B cell (primary cell): ENCODE measurements around the gene PPP2R5C. TPM values are rescaled to one million over a fixed set of nuclear protein-coding genes. Genes with fewer than 3 reads are reported as not detected.

Source experiments
- ATAC-seq: fragments of 200-7000 bp; cut with Tn5 transposase; one replicate; pipeline ENCODE4 v1.10.0; 2021; ENCODE audit warnings: low read depth, mild to moderate bottlenecking, moderate number of reproducible peaks, moderate library complexity
- CTCF ChIA-PET: fragments of 350-600 bp; sonication (Branson Sonifier 250); formaldehyde crosslinking; loops from one replicate; lab custom pipeline; 2021; ENCODE audit warnings: antibody characterized with exemption, inconsistent platforms; lab: Charles Lee
- POLR2A ChIA-PET: fragments of 350-600 bp; sonication (Branson Sonifier 250); formaldehyde crosslinking; loops from one replicate; lab custom pipeline; 2021; ENCODE audit warnings: antibody characterized with exemption; lab: Charles Lee
- DNase-seq: peaks from one replicate; pipeline ENCODE4 v3.0.0; 2013
- H2AFZ ChIP-seq: 2 replicates; pipeline ENCODE4 v1.6.1; 2012; ENCODE audit warnings: mild to moderate bottlenecking, low read depth, low read length; ENCODE audit not compliant: insufficient read depth, poor library complexity, severe bottlenecking
- H3K27ac ChIP-seq, 2 donors: 1 replicate in 1 of 2; 2 replicates in 1 of 2; pipeline ENCODE4 v1.5.1; 2012 to 2013; ENCODE audit warnings: low read length in 2 of 2, mild to moderate bottlenecking in 2 of 2, moderate library complexity in 1 of 2
- H3K27me3 ChIP-seq, 4 experiments: fragments of 200-600 bp in 1 of 4; sonication (generic) in 1 of 4; replicated peaks in 1 of 4; 1 replicate in 2 of 4; 2 replicates in 2 of 4; pipeline versions ENCODE4 v1.6.1 to v1.7.0; 2013 to 2016; ENCODE audit warnings: low read length in 3 of 4, mild to moderate bottlenecking in 2 of 4, mixed read lengths in 1 of 4, moderate library complexity in 1 of 4; ENCODE audit not compliant: insufficient read depth in 4 of 4, control insufficient read depth in 3 of 4; ENCODE audit errors: control extremely low read depth in 1 of 4
- H3K36me3 ChIP-seq, 2 experiments: replicated peaks in 1 of 2; 1 replicate in 1 of 2; 2 replicates in 1 of 2; pipeline versions ENCODE4 v1.6.1 to v1.7.1; 2013; ENCODE audit warnings: low read length in 1 of 2; ENCODE audit not compliant: insufficient read depth in 2 of 2, control insufficient read depth in 1 of 2; ENCODE audit errors: control extremely low read depth in 1 of 2, extremely low read depth in 1 of 2
- H3K4me1 ChIP-seq, 2 donors: fragments of 200-600 bp in 1 of 2; sonication (generic) in 1 of 2; 1 replicate in 1 of 2; 2 replicates in 1 of 2; pipeline versions ENCODE4 v1.5.1 to v1.6.1; 2013 to 2017; ENCODE audit warnings: low read length in 2 of 2; ENCODE audit not compliant: control insufficient read depth in 2 of 2, insufficient read depth in 2 of 2
- H3K4me2 ChIP-seq: replicated peaks from 2 replicates; pipeline ENCODE3; 2012; ENCODE audit warnings: mild to moderate bottlenecking, low read depth, low read length; ENCODE audit not compliant: poor library complexity, severe bottlenecking
- H3K4me3 ChIP-seq, 5 experiments: fragments of 200-600 bp in 1 of 5; sonication (generic) in 1 of 5; 1 replicate in 3 of 5; 2 replicates in 2 of 5; pipeline versions ENCODE4 v1.5.1 to v1.7.0; 2011 to 2016; ENCODE audit warnings: low read length in 4 of 5, mild to moderate bottlenecking in 4 of 5, low read depth in 2 of 5, control low read depth in 1 of 5, moderate library complexity in 1 of 5; ENCODE audit not compliant: insufficient read depth in 1 of 5; ENCODE audit errors: control extremely low read depth in 1 of 5, extremely low read depth in 1 of 5
- H3K79me2 ChIP-seq: fragments of 200-600 bp; sonication (generic); one replicate; pipeline ENCODE4 v1.6.0; 2016; ENCODE audit warnings: low read length; ENCODE audit not compliant: control insufficient read depth, insufficient read depth
- H3K9ac ChIP-seq: fragments of 200-600 bp; sonication (generic); 2 replicates; pipeline ENCODE4 v1.6.1; 2017; ENCODE audit warnings: mild to moderate bottlenecking, low read length, moderate library complexity
- H3K9me3 ChIP-seq, 3 donors: one replicate each; pipeline versions ENCODE4 v1.6.1 to v1.7.1; 2013; ENCODE audit warnings: low read length in 2 of 3; ENCODE audit not compliant: control insufficient read depth in 2 of 3, insufficient read depth in 1 of 3; ENCODE audit errors: control extremely low read depth in 1 of 3
- H4K20me1 ChIP-seq: 2 replicates; pipeline ENCODE4 v1.6.0; 2012; ENCODE audit warnings: mild to moderate bottlenecking, low read length; ENCODE audit not compliant: insufficient read depth, control insufficient read depth, poor library complexity, severe bottlenecking
- H3K27ac Mint-ChIP-seq: one replicate; pipeline ENCODE4 v1.8.0; 2021; ENCODE audit warnings: mixed read lengths
- H3K27me3 Mint-ChIP-seq: one replicate; pipeline ENCODE4 v1.8.0; 2021; ENCODE audit warnings: mixed read lengths
- H3K4me1 Mint-ChIP-seq: one replicate; pipeline ENCODE4 v1.8.0; 2021; ENCODE audit warnings: mixed read lengths
- H3K4me3 Mint-ChIP-seq: one replicate; pipeline ENCODE4 v1.8.0; 2021; ENCODE audit warnings: mixed read lengths
- H3K9me3 Mint-ChIP-seq: one replicate; pipeline ENCODE4 v1.8.0; 2022; ENCODE audit warnings: mixed read lengths; ENCODE audit not compliant: insufficient read depth
- EZH2 ChIP-seq: IDR thresholded peaks from 2 replicates; pipeline ENCODE4 v1.6.1; 2012; ENCODE audit warnings: borderline replicate concordance, low read depth, mild to moderate bottlenecking, moderate library complexity, low read length; ENCODE audit not compliant: insufficient read depth, poor library complexity, severe bottlenecking
- WGBS: methylation state at CpG from one replicate; pipeline ENCODE4 v1.1.5; 2013; ENCODE audit warnings: missing lambda C conversion rate; ENCODE audit not compliant: insufficient coverage; 5-methylcytosine and 5-hydroxymethylcytosine counted together
- intact Hi-C: fragments of 100-400 bp; cut with micrococcal nuclease; formaldehyde crosslinking; loops from one replicate; pipeline ENCODE4 v1.10.0; 2022
- polyA plus RNA-seq: library from polyadenylated mRNA; depleted of rRNA; stranded (reverse); fragments of >200 nt; gene quantifications from 2 replicates; pipeline ENCODE4 v1.2.3, GENCODE V29; 2012
- total RNA-seq, 2 donors: library from RNA; stranded (reverse); fragments of 120-200 nt in 1 of 2; gene quantifications; 1 replicate in 1 of 2; 2 replicates in 1 of 2; pipeline versions ENCODE4 v1.2.3 to v1.2.4, GENCODE V29; 2013 to 2022
- TF ChIP-seq, protein P1 (sequence below): fragments of 200-600 bp; IDR thresholded peaks from one replicate; pipeline ENCODE4 v1.8.0; 2022; ENCODE audit warnings: antibody characterized with exemption, mild to moderate bottlenecking

The PPP2R5C gene
- total and polyA plus RNA-seq, 2 donors (not counting 1 experiment from before 2014, with no cell fraction given) = 91.7 to 330 TPM

DNA sequence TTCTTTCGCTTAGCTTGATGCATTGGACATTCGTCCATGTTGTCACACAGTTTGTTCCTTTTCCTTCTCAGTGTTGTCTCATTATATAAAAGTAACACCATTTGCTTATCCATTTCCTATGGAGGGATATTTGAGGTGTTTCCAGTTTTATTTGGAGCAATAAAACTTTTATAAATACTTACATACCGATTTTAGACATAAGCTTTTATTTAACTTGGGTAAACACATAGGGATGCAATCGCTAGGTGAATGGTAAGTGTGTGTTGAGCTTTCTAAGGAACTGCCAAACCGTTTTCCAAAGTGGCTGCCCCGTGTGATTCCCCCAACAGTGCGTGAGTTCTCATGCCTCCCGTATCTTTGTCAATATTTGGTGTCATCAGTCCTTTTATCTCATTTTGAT, 107.7 kb downstream of the PPP2R5C start:
- H4K20me1 ChIP-seq = peaks cover 49% of the 10 kb centered on the region
- H3K4me1 ChIP-seq = peaks cover 8 to 9% of the 10 kb centered on the region in 2 donors
- TF ChIP-seq EZH2 = no peak
- TF ChIP-seq, protein P1, sequence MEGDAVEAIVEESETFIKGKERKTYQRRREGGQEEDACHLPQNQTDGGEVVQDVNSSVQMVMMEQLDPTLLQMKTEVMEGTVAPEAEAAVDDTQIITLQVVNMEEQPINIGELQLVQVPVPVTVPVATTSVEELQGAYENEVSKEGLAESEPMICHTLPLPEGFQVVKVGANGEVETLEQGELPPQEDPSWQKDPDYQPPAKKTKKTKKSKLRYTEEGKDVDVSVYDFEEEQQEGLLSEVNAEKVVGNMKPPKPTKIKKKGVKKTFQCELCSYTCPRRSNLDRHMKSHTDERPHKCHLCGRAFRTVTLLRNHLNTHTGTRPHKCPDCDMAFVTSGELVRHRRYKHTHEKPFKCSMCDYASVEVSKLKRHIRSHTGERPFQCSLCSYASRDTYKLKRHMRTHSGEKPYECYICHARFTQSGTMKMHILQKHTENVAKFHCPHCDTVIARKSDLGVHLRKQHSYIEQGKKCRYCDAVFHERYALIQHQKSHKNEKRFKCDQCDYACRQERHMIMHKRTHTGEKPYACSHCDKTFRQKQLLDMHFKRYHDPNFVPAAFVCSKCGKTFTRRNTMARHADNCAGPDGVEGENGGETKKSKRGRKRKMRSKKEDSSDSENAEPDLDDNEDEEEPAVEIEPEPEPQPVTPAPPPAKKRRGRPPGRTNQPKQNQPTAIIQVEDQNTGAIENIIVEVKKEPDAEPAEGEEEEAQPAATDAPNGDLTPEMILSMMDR = no peak
- H3K79me2 ChIP-seq = peaks cover 98% of the 10 kb centered on the region
- DNase-seq (no peak), ATAC-seq (no peak)
- POLR2A ChIA-PET = interaction anchor here (0.6 kb wide), 1 partner anchor 77 kb away, joined by 10 read pairs; no protein-coding TSS in a partner anchor
- no peaks in the 10 kb centered on the region for H3K27me3 ChIP-seq
- no peaks in the 10 kb centered on the region for H3K9me3 Mint-ChIP-seq
- H3K9ac ChIP-seq = no peak overlapping the region
- no peak overlapping the region for H3K4me2 ChIP-seq
- intact Hi-C loops = no loop called here
- CTCF ChIA-PET = interaction anchor here (0.5 to 1.3 kb wide), 2 partner anchors 11 to 81 kb away, joined by 3 to 4 read pairs; no protein-coding TSS in a partner anchor
- H2AFZ ChIP-seq = no peak overlapping the region
- no peak overlapping the region for H3K4me3 Mint-ChIP-seq
- no peaks in the 10 kb centered on the region for H3K9me3 ChIP-seq
- H3K4me3 ChIP-seq = no peak overlapping the region
- peaks cover 37% of the 10 kb centered on the region for H3K4me1 Mint-ChIP-seq
- no peak overlapping the region for H3K27ac ChIP-seq
- no peaks in the 10 kb centered on the region for H3K27me3 Mint-ChIP-seq
- WGBS = no CpG with 5 or more reads among the region's 8 CpGs
- H3K36me3 ChIP-seq = peaks cover 2 to 21% of the 10 kb centered on the region in 2 experiments
- H3K27ac Mint-ChIP-seq = no peak overlapping the region

DNA sequence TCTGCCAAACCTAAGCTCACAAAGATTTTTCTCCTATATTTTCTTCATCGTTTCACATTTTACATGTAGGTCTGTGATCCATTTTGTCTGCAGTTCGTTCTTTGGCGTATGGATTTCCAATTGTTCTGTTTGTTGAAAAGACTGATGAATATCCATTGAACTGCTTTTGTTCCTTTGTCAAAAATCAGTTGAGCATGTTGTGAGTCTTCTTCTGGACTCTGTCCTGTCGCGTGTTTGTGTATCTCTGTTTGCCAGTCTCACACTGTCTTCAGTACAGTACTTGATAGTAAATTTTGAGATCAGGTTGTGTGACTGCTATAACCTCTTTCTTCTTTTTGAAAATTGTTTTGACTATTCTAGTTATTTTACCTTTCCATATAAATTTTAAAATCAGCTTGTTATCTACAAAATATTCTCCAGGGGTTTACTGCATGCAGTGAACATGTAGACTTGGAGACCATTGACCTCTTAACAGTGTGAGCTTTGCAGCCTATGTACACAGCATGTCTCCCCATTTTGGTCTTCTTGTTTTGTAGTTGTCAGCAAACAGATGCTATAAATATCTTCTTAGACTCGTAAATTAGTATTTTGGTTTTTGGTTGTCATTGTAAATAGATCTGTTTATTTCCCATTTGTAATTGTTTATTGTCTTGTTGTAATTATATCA, 108.9 kb downstream of the PPP2R5C start:
- Mint-ChIP-seq H3K4me3 (no peak overlapping the region), H3K27ac (no peak overlapping the region), H3K27me3 (no peaks in the 10 kb centered on the region), H3K4me1 (peaks cover 45% of the 10 kb centered on the region), H3K9me3 (no peaks in the 10 kb centered on the region)
- Histone ChIP-seq H4K20me1 (peaks cover 37% of the 10 kb centered on the region), H2AFZ (no peak overlapping the region), H3K4me1 (peaks cover 17 to 19% of the 10 kb centered on the region in 2 donors), H3K4me3 (no peak overlapping the region), H3K9ac (no peak overlapping the region), H3K4me2 (no peak overlapping the region), H3K27me3 (no peaks in the 10 kb centered on the region), H3K79me2 (peaks cover 97% of the 10 kb centered on the region), H3K27ac (no peak overlapping the region), H3K36me3 (peaks cover 0 to 11% of the 10 kb centered on the region in 2 experiments), H3K9me3 (no peaks in the 10 kb centered on the region)
- WGBS = 100% methylated on average over 1 of the region's 6 CpGs
- ChIA-PET CTCF (no interaction called here), POLR2A (no interaction called here)
- TF ChIP-seq, protein P1 = no peak
- no peak for TF ChIP-seq EZH2
- no peak for ATAC-seq
- intact Hi-C loops = no loop called here
- no peak for DNase-seq
